Kidney epithelial cell (primary cell): ENCODE results near the gene PJA2. TPM values are rescaled to one million over a fixed set of nuclear protein-coding genes. Genes with fewer than 3 reads are reported as not detected.

Experiments
- DNase-seq: peaks from one replicate; pipeline ENCODE4 v3.0.0-alpha.2; 2010; ENCODE audit warnings: low read depth
- H3K27me3 ChIP-seq: 2 replicates; pipeline ENCODE4 v1.6.0; 2011; ENCODE audit warnings: low read length; ENCODE audit not compliant: control insufficient read depth, insufficient read depth
- H3K36me3 ChIP-seq: 2 replicates; pipeline ENCODE4 v1.5.1; 2011; ENCODE audit warnings: low read length; ENCODE audit not compliant: control insufficient read depth, insufficient read depth
- H3K4me3 ChIP-seq: 2 replicates; pipeline ENCODE4 v1.5.1; 2011; ENCODE audit warnings: low read depth, mild to moderate bottlenecking, control low read depth, low read length
- CTCF ChIP-seq: IDR thresholded peaks from 2 replicates; pipeline ENCODE4 v1.5.1; 2011; ENCODE audit warnings: mild to moderate bottlenecking, moderate library complexity, low read length, control low read depth, inconsistent platforms; ENCODE audit not compliant: insufficient read depth, poor library complexity, severe bottlenecking
- total RNA-seq: library from RNA; depleted of rRNA; stranded (reverse); fragments of >200 nt; gene quantifications from 2 replicates; pipeline ENCODE4 v1.2.3, GENCODE V29; 2015

The PJA2 gene
- total RNA-seq, 1 donor from 2014 or later = 69.9 TPM

DNA sequence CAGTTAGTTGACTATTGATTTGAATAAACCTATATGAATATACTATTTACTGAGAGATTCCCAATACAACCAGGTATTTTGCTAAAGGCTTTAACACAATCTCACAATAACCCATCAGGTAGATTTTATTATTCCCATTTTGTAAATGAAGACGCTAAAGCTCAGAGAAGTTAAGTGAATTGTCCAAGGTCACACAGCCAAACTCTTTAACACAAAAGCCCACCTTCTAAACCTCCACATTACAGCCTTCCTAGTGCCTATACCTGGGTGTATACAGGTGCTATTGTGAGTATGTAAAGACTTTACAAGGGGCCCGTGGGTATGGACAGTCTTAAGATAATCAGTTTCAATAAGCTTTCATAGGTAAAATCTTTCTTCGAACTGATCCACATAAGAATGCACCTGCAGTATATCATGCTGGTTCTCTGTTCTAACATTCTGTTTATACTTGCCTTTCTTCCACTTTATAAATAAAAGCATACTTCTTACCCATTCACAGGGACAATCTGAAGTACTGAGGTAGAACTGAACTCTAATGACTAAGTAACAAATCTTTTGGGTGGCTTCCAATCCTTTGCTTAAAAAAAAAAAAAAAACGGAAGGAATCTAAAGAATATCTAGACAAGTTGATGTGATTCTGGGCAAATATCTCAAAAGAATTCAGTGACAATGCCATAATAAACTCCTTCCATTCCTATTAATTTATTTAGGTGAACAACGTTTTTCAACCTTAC is 59.1 kb downstream of the PJA2 start:
- DNase-seq = no peak
- Histone ChIP-seq H3K27me3 (no peaks in the 10 kb centered on the region), H3K36me3 (no peaks in the 10 kb centered on the region), H3K4me3 (no peak overlapping the region)
- no peak for TF ChIP-seq CTCF

GRCh38 chr5:109349388-109349787 is 60.4 kb downstream of the PJA2 start:
- H3K4me3 ChIP-seq = no peak overlapping the region
- no peaks in the 10 kb centered on the region for H3K27me3 ChIP-seq
- H3K36me3 ChIP-seq = no peaks in the 10 kb centered on the region
- DNase-seq = no peak
- TF ChIP-seq CTCF = no peak

DNA sequence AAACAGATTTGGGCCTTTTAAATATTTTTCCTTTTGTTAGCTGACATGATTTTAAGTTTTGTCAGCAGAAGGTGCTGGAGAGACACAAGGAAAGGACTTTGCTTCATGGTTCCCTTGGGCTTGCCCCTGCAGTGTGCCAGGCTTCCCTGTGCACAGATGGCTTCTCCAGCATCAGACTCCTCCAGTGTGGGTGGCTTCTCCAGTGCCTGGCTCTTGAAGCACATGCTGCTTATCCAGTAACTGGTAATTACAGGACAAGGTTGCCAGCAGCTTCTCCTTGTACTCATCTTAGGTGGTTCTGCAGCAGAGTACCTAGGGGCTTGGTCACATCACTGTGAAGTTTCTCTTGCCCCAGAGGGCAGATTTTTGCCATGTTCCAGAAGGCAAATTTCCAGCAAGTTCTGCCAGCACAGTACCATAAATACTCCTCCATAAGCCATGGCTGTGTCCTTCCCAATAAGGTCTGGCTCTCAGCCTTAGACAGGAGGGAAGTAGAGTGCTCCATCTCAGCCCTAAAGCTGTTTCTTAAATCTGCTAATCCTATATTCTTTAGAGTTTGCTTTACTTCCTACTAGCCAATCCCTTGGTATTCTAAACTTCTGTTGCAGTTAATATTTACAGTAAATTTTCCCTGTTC is 62.4 kb downstream of the PJA2 start:
- no peak for TF ChIP-seq CTCF
- Histone ChIP-seq H3K36me3 (no peaks in the 10 kb centered on the region), H3K27me3 (no peaks in the 10 kb centered on the region), H3K4me3 (no peak overlapping the region)
- DNase-seq = no peak

- H3K36me3 ChIP-seq = no peaks in the 10 kb centered on the region
These were observed 64.1 kb downstream of the PJA2 start for GRCh38 chr5:109345699-109346098.

GRCh38 chr5:109340351-109340750 is 69.4 kb downstream of the PJA2 start:
- Histone ChIP-seq H3K4me3 (no peak overlapping the region), H3K36me3 (no peaks in the 10 kb centered on the region), H3K27me3 (no peaks in the 10 kb centered on the region)
- no peak for DNase-seq
- TF ChIP-seq CTCF = no peak

More at GRCh38 chr5:109345699-109346098, 64.1 kb downstream of the PJA2 start:
- H3K27me3 ChIP-seq = no peaks in the 10 kb centered on the region
- no peak for TF ChIP-seq CTCF
- DNase-seq = no peak
- no peak overlapping the region for H3K4me3 ChIP-seq

DNA sequence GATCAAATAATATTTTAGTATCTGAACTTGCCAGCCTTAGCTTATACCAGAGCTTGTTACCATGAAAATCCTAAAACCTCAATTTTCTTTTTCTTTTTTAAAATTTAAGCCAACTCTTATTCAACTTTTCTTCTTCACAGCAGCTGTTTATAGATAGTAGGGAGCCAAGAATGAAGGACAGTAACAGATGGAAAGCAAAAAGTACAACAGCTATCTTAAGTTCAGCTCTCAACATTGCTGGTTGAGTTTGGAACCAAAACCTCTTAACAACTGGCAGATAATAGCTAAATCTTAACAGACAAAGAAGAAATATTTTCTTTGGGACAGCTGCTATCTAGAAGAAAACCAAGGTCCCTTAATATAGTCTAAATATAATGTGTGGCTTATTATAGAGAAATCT is 74.7 kb downstream of the PJA2 start:
- Histone ChIP-seq H3K4me3 (no peak overlapping the region), H3K36me3 (no peaks in the 10 kb centered on the region), H3K27me3 (no peaks in the 10 kb centered on the region)
- no peak for DNase-seq
- TF ChIP-seq CTCF = no peak
